Measurements from ENCODE around the gene PIGL. TPM values are rescaled to one million over a fixed set of nuclear protein-coding genes. Genes with fewer than 3 reads are reported as not detected.

The PIGL gene
- total RNA-seq, 1 experiment from 2014 or later, result 16.0 TPM

DNA sequence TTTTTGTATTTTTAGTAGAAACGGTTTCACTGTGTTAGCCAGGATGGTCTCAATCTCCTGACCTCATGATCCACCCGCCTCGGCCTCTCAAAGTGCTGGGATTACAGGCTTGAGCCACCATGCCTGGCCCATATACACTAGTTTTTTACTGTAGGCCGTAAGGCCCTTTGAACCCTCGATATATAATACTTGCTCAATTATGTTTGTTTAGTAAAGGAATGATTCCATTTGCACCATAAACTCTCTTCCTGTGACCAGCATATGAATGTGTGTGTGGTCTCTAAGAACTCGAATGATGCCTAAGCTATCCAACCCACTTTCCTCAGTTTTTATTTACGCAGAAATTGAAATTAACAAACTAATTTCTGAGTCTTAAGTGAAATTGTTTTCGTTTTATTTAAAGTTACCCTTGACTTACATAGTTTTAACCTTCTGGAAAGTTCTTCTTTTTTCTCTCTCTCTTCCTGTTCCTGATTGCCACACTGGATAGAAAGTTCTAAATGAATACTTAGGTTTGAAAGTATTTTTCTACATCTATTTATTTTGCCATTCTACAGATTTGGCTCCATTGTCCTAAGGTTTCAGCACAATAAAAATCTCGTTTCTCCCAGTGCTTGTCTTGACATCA is 37.9 kb downstream of the PIGL start:
- H3K27ac Mint-ChIP-seq (ENCODE audit: unreplicated experiment), result no peak overlapping the region
- CTCF ChIA-PET, result no interaction called here
- intact Hi-C loops (cut with micrococcal nuclease; ENCODE audit: unreplicated experiment), result no loop called here
- peaks cover 8% of the 10 kb centered on the region for H3K4me1 Mint-ChIP-seq (ENCODE audit: low read depth, unreplicated experiment)
- no peak overlapping the region for H3K4me3 Mint-ChIP-seq (ENCODE audit: low read depth, unreplicated experiment)
- no TSS peak for BruUV-seq (replicated peaks)
- H3K36me3 Mint-ChIP-seq (ENCODE audit: insufficient read depth, unreplicated experiment), result no peaks in the 10 kb centered on the region
- H3K9me3 Mint-ChIP-seq (ENCODE audit: low read depth, unreplicated experiment), result no peaks in the 10 kb centered on the region
- DNase-seq, result no peak
- TF ChIP-seq, protein P1, sequence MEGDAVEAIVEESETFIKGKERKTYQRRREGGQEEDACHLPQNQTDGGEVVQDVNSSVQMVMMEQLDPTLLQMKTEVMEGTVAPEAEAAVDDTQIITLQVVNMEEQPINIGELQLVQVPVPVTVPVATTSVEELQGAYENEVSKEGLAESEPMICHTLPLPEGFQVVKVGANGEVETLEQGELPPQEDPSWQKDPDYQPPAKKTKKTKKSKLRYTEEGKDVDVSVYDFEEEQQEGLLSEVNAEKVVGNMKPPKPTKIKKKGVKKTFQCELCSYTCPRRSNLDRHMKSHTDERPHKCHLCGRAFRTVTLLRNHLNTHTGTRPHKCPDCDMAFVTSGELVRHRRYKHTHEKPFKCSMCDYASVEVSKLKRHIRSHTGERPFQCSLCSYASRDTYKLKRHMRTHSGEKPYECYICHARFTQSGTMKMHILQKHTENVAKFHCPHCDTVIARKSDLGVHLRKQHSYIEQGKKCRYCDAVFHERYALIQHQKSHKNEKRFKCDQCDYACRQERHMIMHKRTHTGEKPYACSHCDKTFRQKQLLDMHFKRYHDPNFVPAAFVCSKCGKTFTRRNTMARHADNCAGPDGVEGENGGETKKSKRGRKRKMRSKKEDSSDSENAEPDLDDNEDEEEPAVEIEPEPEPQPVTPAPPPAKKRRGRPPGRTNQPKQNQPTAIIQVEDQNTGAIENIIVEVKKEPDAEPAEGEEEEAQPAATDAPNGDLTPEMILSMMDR (IDR thresholded peaks at IDR 0.05; ENCODE audit: unreplicated experiment), result no peak
- H3K27me3 Mint-ChIP-seq (ENCODE audit: unreplicated experiment), result no peaks in the 10 kb centered on the region

DNA sequence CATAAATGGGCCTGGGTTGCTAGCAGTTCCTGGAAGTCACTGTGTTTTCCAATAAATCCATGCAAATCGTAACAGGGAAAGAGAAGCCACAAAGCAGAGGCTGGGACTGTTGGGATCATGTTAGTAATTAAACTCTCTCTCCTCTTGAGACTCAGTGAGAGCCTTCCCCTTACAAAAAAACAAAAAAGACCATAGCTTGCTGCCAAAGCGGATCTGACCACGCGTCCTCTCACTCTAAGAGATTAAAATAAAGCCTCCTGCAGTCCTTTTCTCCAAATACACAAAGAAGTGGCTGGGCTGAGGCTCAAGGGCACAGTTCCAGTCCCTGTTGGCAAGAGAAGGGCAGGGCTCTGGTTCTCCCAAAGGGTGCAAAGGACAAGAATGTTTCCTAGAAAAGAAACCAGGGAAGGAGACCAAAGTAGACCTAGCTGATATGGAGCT is 38.5 kb downstream of the PIGL start:
- TF ChIP-seq, protein P1 (IDR thresholded peaks at IDR 0.05; ENCODE audit: unreplicated experiment), result no peak
- Mint-ChIP-seq H3K27ac (ENCODE audit: unreplicated experiment) (no peak overlapping the region), H3K4me3 (ENCODE audit: low read depth, unreplicated experiment) (no peak overlapping the region), H3K27me3 (ENCODE audit: unreplicated experiment) (no peaks in the 10 kb centered on the region), H3K9me3 (ENCODE audit: low read depth, unreplicated experiment) (no peaks in the 10 kb centered on the region), H3K36me3 (ENCODE audit: insufficient read depth, unreplicated experiment) (no peaks in the 10 kb centered on the region), H3K4me1 (ENCODE audit: low read depth, unreplicated experiment) (peaks cover 8% of the 10 kb centered on the region)
- no TSS peak for BruUV-seq (replicated peaks)
- intact Hi-C loops (cut with micrococcal nuclease; ENCODE audit: unreplicated experiment), result no loop called here
- no peak for DNase-seq
- CTCF ChIA-PET, result no interaction called here

DNA sequence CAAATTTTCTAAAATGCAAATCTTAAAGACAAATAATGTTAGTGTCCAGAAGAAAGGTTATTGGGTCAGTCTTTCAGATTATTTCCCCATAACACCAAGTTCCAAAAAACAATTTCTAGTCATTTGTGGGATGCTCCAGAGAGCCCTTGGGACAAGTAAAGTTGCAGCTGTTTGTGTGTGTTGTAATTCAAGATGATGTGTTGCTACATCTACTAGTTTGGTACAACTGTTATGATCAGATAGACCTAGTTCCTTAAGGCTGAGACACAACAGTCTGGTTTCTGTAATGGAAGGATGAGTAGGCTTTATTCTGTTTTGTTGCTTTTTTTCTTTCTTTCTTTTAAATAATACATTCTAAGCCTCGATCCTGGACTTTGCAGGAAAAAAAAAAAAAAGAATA is 41.9 kb downstream of the PIGL start:
- DNase-seq, result no peak
- no peaks in the 10 kb centered on the region for H3K9me3 Mint-ChIP-seq (ENCODE audit: low read depth, unreplicated experiment)
- H3K4me3 Mint-ChIP-seq (ENCODE audit: low read depth, unreplicated experiment), result no peak overlapping the region
- intact Hi-C loops (cut with micrococcal nuclease; ENCODE audit: unreplicated experiment), result no loop called here
- no peak overlapping the region for H3K27ac Mint-ChIP-seq (ENCODE audit: unreplicated experiment)
- H3K36me3 Mint-ChIP-seq (ENCODE audit: insufficient read depth, unreplicated experiment), result no peaks in the 10 kb centered on the region
- TF ChIP-seq, protein P1 (IDR thresholded peaks at IDR 0.05; ENCODE audit: unreplicated experiment), result no peak
- CTCF ChIA-PET, result no interaction called here
- H3K4me1 Mint-ChIP-seq (ENCODE audit: low read depth, unreplicated experiment), result peaks cover 8% of the 10 kb centered on the region
- no peaks in the 10 kb centered on the region for H3K27me3 Mint-ChIP-seq (ENCODE audit: unreplicated experiment)
- no TSS peak for BruUV-seq (replicated peaks)

DNA sequence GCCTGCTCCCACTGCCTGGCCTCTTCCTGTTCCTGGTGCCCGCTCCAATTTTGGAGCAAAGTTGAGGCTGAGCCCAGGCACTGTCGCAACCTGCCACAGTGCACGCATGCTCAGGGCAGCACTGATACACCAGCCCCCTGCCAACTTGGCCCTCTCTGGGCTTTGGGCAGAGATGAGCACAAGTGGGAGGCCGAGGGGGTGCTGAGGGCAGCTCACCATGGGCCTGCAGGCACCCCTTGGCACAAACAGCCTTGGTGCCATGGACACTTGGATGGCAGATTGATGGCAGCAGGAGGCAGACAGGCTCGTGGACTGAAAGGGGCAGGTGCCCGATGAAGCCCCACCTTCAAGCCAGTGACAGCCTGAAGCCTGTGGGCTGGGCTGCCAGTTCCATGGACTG is 42.9 kb downstream of the PIGL start:
- H3K27me3 Mint-ChIP-seq (ENCODE audit: unreplicated experiment), result no peaks in the 10 kb centered on the region
- no peak overlapping the region for H3K4me3 Mint-ChIP-seq (ENCODE audit: low read depth, unreplicated experiment)
- intact Hi-C loops (cut with micrococcal nuclease; ENCODE audit: unreplicated experiment), result no loop called here
- H3K27ac Mint-ChIP-seq (ENCODE audit: unreplicated experiment), result no peak overlapping the region
- peaks cover 8% of the 10 kb centered on the region for H3K4me1 Mint-ChIP-seq (ENCODE audit: low read depth, unreplicated experiment)
- no peaks in the 10 kb centered on the region for H3K9me3 Mint-ChIP-seq (ENCODE audit: low read depth, unreplicated experiment)
- CTCF ChIA-PET, result no interaction called here
- BruUV-seq (replicated peaks), result no TSS peak
- no peaks in the 10 kb centered on the region for H3K36me3 Mint-ChIP-seq (ENCODE audit: insufficient read depth, unreplicated experiment)
- TF ChIP-seq, protein P1 (IDR thresholded peaks at IDR 0.05; ENCODE audit: unreplicated experiment), result no peak
- no peak for DNase-seq

Measured in Calu3 (cell line).